Neural progenitor cell (in vitro differentiated cells): ENCODE data around the gene ZFAND3.

Source experiments
- CTCF ChIP-seq: fragments of 200-600 bp; sonication (generic); IDR thresholded peaks from 2 replicates; pipeline ENCODE4 v1.5.1; 2017; ENCODE audit warnings: antibody characterized with exemption, mild to moderate bottlenecking
- EZH2 ChIP-seq: fragments of 200-600 bp; sonication (generic); IDR thresholded peaks from 2 replicates; pipeline ENCODE4 v1.6.1; 2017; ENCODE audit warnings: antibody characterized with exemption, mild to moderate bottlenecking, moderate library complexity
- EZH2phosphoT487 ChIP-seq: fragments of 200-600 bp; sonication (generic); IDR thresholded peaks from 2 replicates; pipeline ENCODE4 v1.6.1; 2017; ENCODE audit warnings: antibody characterized with exemption

- TF ChIP-seq CTCF (no peak), EZH2 (no peak), EZH2phosphoT487 (no peak)
Measured at GRCh38 chr6:37988696-37989095, 169.2 kb downstream of the ZFAND3 start.
